Activated CD8-positive, alpha-beta T cell treated with anti-CD3 and anti-CD28 coated beads, Interleukin-2, amount 10 ng/mL, durations not matched to agents 7 days and 5 days (primary cell): ENCODE measurements around the gene AFF3. TPM values are rescaled to one million over a fixed set of nuclear protein-coding genes. Genes with fewer than 3 reads are reported as not detected.
"Not testable (repeated sequence)": the region's sequence is repeated elsewhere in the genome, so short reads cannot be mapped to it uniquely, and the experiment has no call there.

ENCODE experiments used
- ATAC-seq: fragments of 150-1000 bp; cut with Tn5 transposase; one replicate; pipeline ENCODE4 v1.10.0; 2021; ENCODE audit warnings: moderate library complexity
- CTCF ChIA-PET: fragments of 350-600 bp; sonication (Branson Sonifier 250); formaldehyde crosslinking; loops from one replicate; lab custom pipeline; 2021; ENCODE audit warnings: antibody characterized with exemption; lab: Charles Lee
- POLR2A ChIA-PET: fragments of 350-600 bp; sonication (Branson Sonifier 250); formaldehyde crosslinking; loops from one replicate; lab custom pipeline; 2021; ENCODE audit warnings: antibody characterized with exemption; lab: Charles Lee
- DNase-seq: peaks from one replicate; pipeline ENCODE4 v3.0.0-alpha.2; 2020
- H3K27ac Mint-ChIP-seq: one replicate; pipeline ENCODE4 v1.8.0; 2021; ENCODE audit warnings: mild to moderate bottlenecking, mixed read lengths
- H3K27me3 Mint-ChIP-seq: one replicate; pipeline ENCODE4 v1.8.0; 2021; ENCODE audit warnings: low read depth, mixed read lengths
- H3K36me3 Mint-ChIP-seq: one replicate; pipeline ENCODE4 v1.8.0; 2021; ENCODE audit warnings: low read depth, mixed read lengths
- H3K4me1 Mint-ChIP-seq: one replicate; pipeline ENCODE4 v1.8.0; 2021; ENCODE audit warnings: low read depth, mixed read lengths
- H3K4me3 Mint-ChIP-seq: one replicate; pipeline ENCODE4 v1.8.0; 2021; ENCODE audit warnings: mild to moderate bottlenecking, mixed read lengths
- H3K9me3 Mint-ChIP-seq: one replicate; pipeline ENCODE4 v1.8.0; 2022; ENCODE audit warnings: mixed read lengths; ENCODE audit not compliant: insufficient read depth
- total RNA-seq, 2 experiments: library from RNA; stranded (reverse); gene quantifications; one replicate each; pipeline ENCODE4 v1.2.3, GENCODE V29; 2021

Gene AFF3
- total RNA-seq, 2 experiments from 2014 or later, result 7.1 to 7.9 TPM

- H3K9me3 Mint-ChIP-seq, CTCF ChIA-PET, H3K36me3 Mint-ChIP-seq, H3K27ac Mint-ChIP-seq, H3K4me1 Mint-ChIP-seq, ATAC-seq, H3K4me3 Mint-ChIP-seq, POLR2A ChIA-PET, DNase-seq, H3K27me3 Mint-ChIP-seq: not testable (repeated sequence)
Observed at GRCh38 chr2:99927690-99928207, 214.6 kb downstream of the AFF3 start.

GRCh38 chr2:99926986-99927385, 215.4 kb downstream of the AFF3 start:
- Mint-ChIP-seq H3K36me3 (no peaks in the 10 kb centered on the region), H3K27ac (no peak overlapping the region), H3K4me1 (no peaks in the 10 kb centered on the region), H3K27me3 (no peaks in the 10 kb centered on the region), H3K4me3 (no peak overlapping the region), H3K9me3 (no peaks in the 10 kb centered on the region)
- DNase-seq, result no peak
- ChIA-PET CTCF (no interaction called here), POLR2A (no interaction called here)
- no peak for ATAC-seq

- ChIA-PET CTCF (no interaction called here), POLR2A (no interaction called here)
- Mint-ChIP-seq H3K36me3 (no peaks in the 10 kb centered on the region), H3K4me1 (no peaks in the 10 kb centered on the region), H3K27ac (no peak overlapping the region), H3K4me3 (no peak overlapping the region), H3K9me3 (no peaks in the 10 kb centered on the region), H3K27me3 (peaks cover 2% of the 10 kb centered on the region)
- DNase-seq (no peak), ATAC-seq (no peak)
Observed at GRCh38 chr2:99925960-99926359, 216.4 kb downstream of the AFF3 start.

GRCh38 chr2:99922664-99923063, 219.7 kb downstream of the AFF3 start:
- Mint-ChIP-seq H3K4me3 (no peak overlapping the region), H3K27me3 (peaks cover 2% of the 10 kb centered on the region), H3K9me3 (no peaks in the 10 kb centered on the region), H3K27ac (no peak overlapping the region), H3K36me3 (no peaks in the 10 kb centered on the region), H3K4me1 (no peaks in the 10 kb centered on the region)
- ATAC-seq (no peak), DNase-seq (no peak)
- ChIA-PET CTCF (no interaction called here), POLR2A (no interaction called here)

GRCh38 chr2:99921903-99922302, 220.5 kb downstream of the AFF3 start:
- Mint-ChIP-seq H3K36me3 (no peaks in the 10 kb centered on the region), H3K9me3 (no peaks in the 10 kb centered on the region), H3K4me1 (no peaks in the 10 kb centered on the region), H3K27ac (no peak overlapping the region), H3K4me3 (no peak overlapping the region), H3K27me3 (peaks cover 2% of the 10 kb centered on the region)
- DNase-seq (no peak), ATAC-seq (no peak)
- CTCF ChIA-PET, result interaction anchor here (1.2 kb wide), 1 partner anchor 9 kb away, joined by 3 read pairs; no protein-coding TSS in a partner anchor
- POLR2A ChIA-PET, result no interaction called here

- ChIA-PET POLR2A (no interaction called here), CTCF (no interaction called here)
- DNase-seq (no peak), ATAC-seq (no peak)
- Mint-ChIP-seq H3K27ac (no peak overlapping the region), H3K4me1 (no peaks in the 10 kb centered on the region), H3K36me3 (no peaks in the 10 kb centered on the region), H3K4me3 (no peak overlapping the region), H3K9me3 (no peaks in the 10 kb centered on the region), H3K27me3 (peaks cover 2% of the 10 kb centered on the region)
Observed at GRCh38 chr2:99918389-99918788, 224.0 kb downstream of the AFF3 start.

- H3K27me3 Mint-ChIP-seq, result no peaks in the 10 kb centered on the region
- CTCF ChIA-PET, result no interaction called here
- H3K4me3 Mint-ChIP-seq, result no peak overlapping the region
- ATAC-seq (no peak), DNase-seq (no peak)
- H3K4me1 Mint-ChIP-seq, result no peaks in the 10 kb centered on the region
- POLR2A ChIA-PET, result no interaction called here
- no peaks in the 10 kb centered on the region for H3K9me3 Mint-ChIP-seq
- H3K27ac Mint-ChIP-seq, result no peak overlapping the region
- H3K36me3 Mint-ChIP-seq, result no peaks in the 10 kb centered on the region
Observed at GRCh38 chr2:99915108-99915675, 227.2 kb downstream of the AFF3 start.

- no peak for DNase-seq
- H3K4me3 Mint-ChIP-seq, result no peak overlapping the region
- H3K36me3 Mint-ChIP-seq, result no peaks in the 10 kb centered on the region
- ChIA-PET POLR2A (no interaction called here), CTCF (interaction anchor here (1.1 kb wide), 1 partner anchor 10 kb away, joined by 3 read pairs; no protein-coding TSS in a partner anchor)
- H3K4me1 Mint-ChIP-seq, result no peaks in the 10 kb centered on the region
- no peaks in the 10 kb centered on the region for H3K9me3 Mint-ChIP-seq
- H3K27me3 Mint-ChIP-seq, result no peaks in the 10 kb centered on the region
- no peak overlapping the region for H3K27ac Mint-ChIP-seq
- no peak for ATAC-seq
Observed at GRCh38 chr2:99911736-99912135, 230.7 kb downstream of the AFF3 start.

GRCh38 chr2:99910902-99911301, 231.5 kb downstream of the AFF3 start:
- ChIA-PET POLR2A (no interaction called here), CTCF (interaction anchor here (0.9 kb wide), 1 partner anchor 352 kb away, joined by 3 read pairs; no protein-coding TSS in a partner anchor)

GRCh38 chr2:99905636-99906035, 236.8 kb downstream of the AFF3 start:
- Mint-ChIP-seq H3K4me3 (no peak overlapping the region), H3K4me1 (no peaks in the 10 kb centered on the region), H3K27ac (no peak overlapping the region), H3K36me3 (no peaks in the 10 kb centered on the region), H3K9me3 (no peaks in the 10 kb centered on the region), H3K27me3 (no peaks in the 10 kb centered on the region)
- DNase-seq, result no peak
- ChIA-PET CTCF (no interaction called here), POLR2A (no interaction called here)
- ATAC-seq, result no peak

More at GRCh38 chr2:99910902-99911301, 231.5 kb downstream of the AFF3 start:
- DNase-seq, result no peak
- Mint-ChIP-seq H3K9me3 (no peaks in the 10 kb centered on the region), H3K4me1 (no peaks in the 10 kb centered on the region), H3K27me3 (no peaks in the 10 kb centered on the region), H3K36me3 (no peaks in the 10 kb centered on the region), H3K27ac (no peak overlapping the region), H3K4me3 (no peak overlapping the region)
- ATAC-seq, result no peak

- no peaks in the 10 kb centered on the region for H3K36me3 Mint-ChIP-seq
- ATAC-seq, result no peak
- no peak overlapping the region for H3K27ac Mint-ChIP-seq
Observed at GRCh38 chr2:99905025-99905424, 237.4 kb downstream of the AFF3 start.

GRCh38 chr2:99903981-99904380, 238.4 kb downstream of the AFF3 start:
- CTCF ChIA-PET, result no interaction called here

More at GRCh38 chr2:99905025-99905424, 237.4 kb downstream of the AFF3 start:
- H3K4me3 Mint-ChIP-seq, result no peak overlapping the region
- H3K4me1 Mint-ChIP-seq, result no peaks in the 10 kb centered on the region
- POLR2A ChIA-PET, result no interaction called here
- H3K9me3 Mint-ChIP-seq, result no peaks in the 10 kb centered on the region
- CTCF ChIA-PET, result no interaction called here
- DNase-seq, result no peak
- no peaks in the 10 kb centered on the region for H3K27me3 Mint-ChIP-seq

More at GRCh38 chr2:99903981-99904380, 238.4 kb downstream of the AFF3 start:
- Mint-ChIP-seq H3K27me3 (no peaks in the 10 kb centered on the region), H3K4me3 (no peak overlapping the region), H3K4me1 (no peaks in the 10 kb centered on the region), H3K36me3 (no peaks in the 10 kb centered on the region), H3K27ac (no peak overlapping the region), H3K9me3 (no peaks in the 10 kb centered on the region)
- POLR2A ChIA-PET, result no interaction called here
- DNase-seq, result no peak
- no peak for ATAC-seq
